Activated CD4-positive, alpha-beta T cell treated with anti-CD3 and anti-CD28 coated beads, Interleukin-2, amount 10 ng/mL, durations not matched to agents 7 days and 5 days (primary cell): ENCODE measurements around the gene NIFK. TPM values are rescaled to one million over a fixed set of nuclear protein-coding genes. Genes with fewer than 3 reads are reported as not detected.

ENCODE experiments used
- CTCF ChIA-PET: fragments of 350-600 bp; sonication (Branson Sonifier 250); formaldehyde crosslinking; loops from one replicate; lab custom pipeline; 2021; ENCODE audit warnings: antibody characterized with exemption; lab: Charles Lee
- POLR2A ChIA-PET: fragments of 350-600 bp; sonication (Branson Sonifier 250); formaldehyde crosslinking; loops from one replicate; lab custom pipeline; 2021; ENCODE audit warnings: antibody characterized with exemption; lab: Charles Lee
- DNase-seq: peaks from one replicate; pipeline ENCODE4 v3.0.0-alpha.2; 2020
- H3K27ac Mint-ChIP-seq: one replicate; pipeline ENCODE4 v1.8.0; 2021; ENCODE audit warnings: mild to moderate bottlenecking, moderate library complexity, mixed read lengths
- H3K27me3 Mint-ChIP-seq: one replicate; pipeline ENCODE4 v1.8.0; 2021; ENCODE audit warnings: mixed read lengths
- H3K36me3 Mint-ChIP-seq: one replicate; pipeline ENCODE4 v1.8.0; 2021; ENCODE audit warnings: low read depth, mixed read lengths
- H3K4me1 Mint-ChIP-seq: one replicate; pipeline ENCODE4 v1.8.0; 2021; ENCODE audit warnings: mixed read lengths
- H3K4me3 Mint-ChIP-seq: one replicate; pipeline ENCODE4 v1.8.0; 2021; ENCODE audit warnings: mild to moderate bottlenecking, moderate library complexity, mixed read lengths
- H3K9me3 Mint-ChIP-seq: one replicate; pipeline ENCODE4 v1.8.0; 2021; ENCODE audit warnings: mixed read lengths
- total RNA-seq, 2 experiments: library from RNA; stranded (reverse); gene quantifications; one replicate each; pipeline ENCODE4 v1.2.3, GENCODE V29; 2021

Gene NIFK
- total RNA-seq = 10 to 100 TPM; 68.2 to 90.2 TPM

GRCh38 chr2:121736462-121737336 is at the start of gene NIFK:
NIFK (minus strand) TSS chr2:121736875; CDS start chr2:121736850, 25 bp downstream.
- Mint-ChIP-seq H3K4me1 (peaks cover 38% of the 10 kb centered on the region), H3K27ac (peak within 1 kb of the TSS; percentile 98), H3K36me3 (peaks cover 23% of the 10 kb centered on the region), H3K9me3 (no peaks in the 10 kb centered on the region), H3K4me3 (peak within 1 kb of the TSS; percentile 99), H3K27me3 (no peaks in the 10 kb centered on the region)
- peak; percentile 100 for DNase-seq
- ChIA-PET CTCF (interaction anchor here (0.9 to 2.0 kb wide), 6 partner anchors 12 to 206 kb away, joined by 3 to 6 read pairs (median 4); partner anchors contain the start of genes RNU4ATAC and TSN), POLR2A (interaction anchor here (0.7 to 1.2 kb wide), 2 partner anchors 20 to 206 kb away, joined by 4 to 7 read pairs; partner anchors contain the start of gene RNU4ATAC)

DNA sequence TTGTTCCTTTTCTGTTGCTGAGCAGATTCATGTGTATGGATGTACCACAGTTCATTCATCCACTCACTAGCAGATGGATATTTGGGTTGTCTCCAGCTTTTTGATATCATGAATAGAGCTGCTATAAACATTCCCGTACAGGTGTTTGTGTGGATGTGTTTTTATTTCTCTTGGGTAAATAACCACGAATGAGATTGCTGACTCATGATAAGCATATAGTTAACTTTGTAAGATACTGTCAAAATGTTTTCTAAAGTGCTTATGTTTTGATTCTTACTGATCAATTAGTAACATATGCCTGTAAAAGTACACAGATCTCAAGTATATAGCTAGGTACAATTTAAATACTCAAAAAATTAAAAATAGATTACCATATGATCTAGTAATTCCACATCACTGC is 46.5 kb upstream of the NIFK start:
- Mint-ChIP-seq H3K36me3 (no peaks in the 10 kb centered on the region), H3K27me3 (peaks cover 14% of the 10 kb centered on the region), H3K4me3 (no peak overlapping the region), H3K4me1 (no peaks in the 10 kb centered on the region), H3K9me3 (no peaks in the 10 kb centered on the region), H3K27ac (no peak overlapping the region)
- ChIA-PET POLR2A (no interaction called here), CTCF (no interaction called here)
- DNase-seq = no peak

DNA sequence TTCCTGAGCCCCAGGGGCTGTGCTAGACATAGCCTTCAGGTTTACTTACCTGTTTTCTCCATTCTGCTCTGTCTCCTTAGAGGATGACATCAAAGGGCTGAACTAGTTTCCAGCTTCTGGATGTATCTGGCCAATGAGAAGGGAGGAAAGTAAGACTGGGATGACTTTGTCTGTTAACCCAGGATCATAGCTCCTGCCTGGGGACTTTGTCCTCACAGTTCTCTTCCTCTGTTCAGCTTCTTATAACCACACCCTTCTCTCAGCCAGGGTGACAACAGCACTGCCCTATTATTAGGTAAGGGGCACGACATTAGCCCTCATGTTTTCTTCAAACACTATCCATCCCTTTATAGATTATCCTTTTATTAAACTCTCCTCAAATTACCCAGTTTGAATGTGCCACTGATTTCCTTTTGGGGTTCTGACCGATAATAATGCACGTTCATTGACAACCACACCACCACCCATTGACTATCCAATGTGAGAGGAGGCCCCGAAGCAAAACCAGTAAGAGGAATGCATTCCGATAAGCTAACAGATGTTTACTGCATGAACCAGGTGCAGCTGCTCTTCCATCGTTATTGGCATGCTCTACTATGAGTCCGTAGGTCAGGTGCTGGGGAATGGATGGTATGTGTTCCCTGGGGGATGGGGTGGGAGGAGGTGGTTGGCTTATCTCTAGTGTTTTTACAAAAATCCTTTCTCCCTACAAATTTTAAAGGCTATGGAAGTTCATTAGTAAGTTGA is 42.2 kb upstream of the NIFK start:
- Mint-ChIP-seq H3K27me3 (peaks cover 6% of the 10 kb centered on the region), H3K36me3 (no peaks in the 10 kb centered on the region), H3K27ac (no peak overlapping the region), H3K9me3 (no peaks in the 10 kb centered on the region), H3K4me1 (no peaks in the 10 kb centered on the region), H3K4me3 (no peak overlapping the region)
- no peak for DNase-seq
- CTCF ChIA-PET = no interaction called here
- POLR2A ChIA-PET = no interaction called here

DNA sequence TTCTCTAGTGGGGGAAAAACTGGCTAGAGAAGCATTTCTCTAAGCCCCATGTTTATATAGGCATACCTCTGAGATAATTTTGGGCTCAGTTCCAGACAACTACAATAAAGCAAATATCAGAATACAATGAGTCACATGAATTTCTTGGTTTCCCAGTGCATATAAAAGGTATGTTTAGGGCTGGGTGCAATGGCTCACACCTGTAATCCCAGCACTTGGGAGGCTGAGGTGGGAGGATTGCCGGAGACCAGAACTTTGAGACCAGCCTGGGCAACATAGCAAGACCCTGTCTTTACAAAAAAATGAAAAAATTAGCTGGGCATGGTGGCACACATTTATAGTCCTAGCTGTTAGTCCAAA is 41.0 kb upstream of the NIFK start:
- DNase-seq = no peak
- H3K27me3 Mint-ChIP-seq = peaks cover 2% of the 10 kb centered on the region
- no peaks in the 10 kb centered on the region for H3K36me3 Mint-ChIP-seq
- H3K4me1 Mint-ChIP-seq = no peaks in the 10 kb centered on the region
- ChIA-PET POLR2A (no interaction called here), CTCF (no interaction called here)
- no peaks in the 10 kb centered on the region for H3K9me3 Mint-ChIP-seq
- H3K27ac Mint-ChIP-seq = no peak overlapping the region
- no peak overlapping the region for H3K4me3 Mint-ChIP-seq

DNA sequence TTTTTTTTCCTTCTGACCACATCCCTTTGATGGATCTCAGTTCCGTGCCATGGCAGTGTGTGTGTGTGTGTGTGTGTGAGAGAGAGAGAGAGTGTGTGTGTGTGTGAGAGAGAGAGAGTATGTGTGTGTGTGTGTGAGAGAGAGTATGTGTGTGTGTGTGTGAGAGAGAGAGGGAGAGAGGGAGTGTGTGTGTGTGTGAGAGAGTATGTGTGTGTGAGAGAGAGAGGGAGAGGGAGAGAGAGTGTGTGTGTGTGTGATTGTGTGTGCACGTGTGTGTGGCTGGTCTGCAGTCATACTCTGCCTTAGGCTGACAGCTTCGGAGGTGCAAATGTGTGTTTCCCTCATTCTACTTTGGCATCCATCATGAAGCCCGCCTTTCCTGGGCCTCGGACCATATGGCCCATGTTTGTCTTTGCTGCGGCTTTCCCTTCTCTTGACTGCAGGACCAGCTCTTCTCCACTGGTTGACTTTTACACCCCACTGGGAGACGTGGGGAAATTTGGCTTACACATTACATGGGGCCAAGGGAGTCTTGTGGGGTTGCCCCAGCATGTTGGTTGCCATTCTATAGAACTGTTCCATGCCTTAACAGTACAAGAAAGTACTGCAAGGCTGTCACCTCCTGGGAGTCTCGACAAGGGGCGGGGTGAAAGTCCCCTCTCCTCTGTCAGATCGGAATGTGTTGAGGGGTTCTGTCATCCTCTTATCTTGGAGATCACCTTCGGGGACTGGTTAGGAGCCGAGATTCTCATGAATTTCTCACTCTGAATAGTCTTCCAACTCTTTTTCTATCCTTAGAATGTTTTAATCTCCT is 40.4 kb upstream of the NIFK start:
- no peak overlapping the region for H3K4me3 Mint-ChIP-seq
- no peak for DNase-seq
- no peak overlapping the region for H3K27ac Mint-ChIP-seq
- H3K4me1 Mint-ChIP-seq = no peaks in the 10 kb centered on the region
- peaks cover under 1% of the 10 kb centered on the region for H3K27me3 Mint-ChIP-seq
- POLR2A ChIA-PET = no interaction called here
- H3K9me3 Mint-ChIP-seq = no peaks in the 10 kb centered on the region
- CTCF ChIA-PET = no interaction called here
- H3K36me3 Mint-ChIP-seq = no peaks in the 10 kb centered on the region

DNA sequence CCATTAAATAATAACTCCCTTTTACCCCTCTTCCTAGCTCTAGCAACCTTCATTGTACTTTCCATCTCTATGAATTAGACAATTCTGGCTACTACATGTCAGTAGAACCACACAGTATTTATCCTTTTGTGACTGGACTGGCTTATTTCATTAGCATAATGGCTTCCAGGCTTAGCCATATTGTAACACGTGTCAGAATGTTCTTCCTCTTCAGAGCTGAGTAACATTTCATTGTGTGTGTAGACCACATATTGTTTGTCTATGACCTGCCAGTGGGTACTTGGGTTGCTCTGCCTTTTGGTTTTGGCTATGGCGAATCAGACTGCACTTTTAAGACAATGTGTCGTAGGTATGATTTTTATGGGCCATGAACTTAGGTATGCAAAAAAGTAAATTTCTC is 39.7 kb upstream of the NIFK start:
- DNase-seq = no peak
- H3K4me3 Mint-ChIP-seq = no peak overlapping the region
- ChIA-PET CTCF (no interaction called here), POLR2A (no interaction called here)
- H3K4me1 Mint-ChIP-seq = no peaks in the 10 kb centered on the region
- no peaks in the 10 kb centered on the region for H3K27me3 Mint-ChIP-seq
- no peaks in the 10 kb centered on the region for H3K36me3 Mint-ChIP-seq
- no peak overlapping the region for H3K27ac Mint-ChIP-seq
- H3K9me3 Mint-ChIP-seq = no peaks in the 10 kb centered on the region

DNA sequence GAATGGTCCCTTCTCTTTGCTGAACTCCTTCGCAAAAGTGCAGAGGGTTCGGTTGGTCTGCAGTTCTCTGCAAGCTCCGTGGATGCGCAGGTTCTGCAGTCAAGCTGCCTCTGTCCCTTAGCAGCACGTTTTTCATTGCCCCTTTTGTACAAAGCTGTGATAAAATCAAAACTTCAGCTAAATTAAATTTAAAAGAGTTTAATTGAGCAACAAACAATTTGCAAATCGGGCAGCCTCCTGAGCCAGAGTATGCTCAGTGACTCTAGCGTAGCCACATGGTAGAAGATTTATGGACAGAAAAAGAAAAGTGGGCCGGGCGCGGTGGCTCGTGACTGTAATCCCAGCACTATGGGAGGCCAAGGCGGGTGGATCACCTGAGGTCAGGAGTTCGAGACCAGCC is 37.6 kb upstream of the NIFK start:
- ChIA-PET CTCF (no interaction called here), POLR2A (no interaction called here)
- Mint-ChIP-seq H3K9me3 (no peaks in the 10 kb centered on the region), H3K4me1 (no peaks in the 10 kb centered on the region), H3K27ac (no peak overlapping the region), H3K4me3 (no peak overlapping the region), H3K27me3 (no peaks in the 10 kb centered on the region), H3K36me3 (peaks cover 5% of the 10 kb centered on the region)
- DNase-seq = no peak

- no peak overlapping the region for H3K27ac Mint-ChIP-seq
- no peaks in the 10 kb centered on the region for H3K27me3 Mint-ChIP-seq
- H3K4me1 Mint-ChIP-seq = no peaks in the 10 kb centered on the region
- H3K9me3 Mint-ChIP-seq = no peaks in the 10 kb centered on the region
- ChIA-PET CTCF (interaction anchor here (0.7 to 1.0 kb wide), 2 partner anchors 37 to 416 kb away, joined by 3 to 4 read pairs; no protein-coding TSS in a partner anchor), POLR2A (no interaction called here)
- H3K4me3 Mint-ChIP-seq = no peak overlapping the region
- DNase-seq = no peak
- peaks cover 18% of the 10 kb centered on the region for H3K36me3 Mint-ChIP-seq
Observed at GRCh38 chr2:121771976-121772742, 35.5 kb upstream of the NIFK start.

DNA sequence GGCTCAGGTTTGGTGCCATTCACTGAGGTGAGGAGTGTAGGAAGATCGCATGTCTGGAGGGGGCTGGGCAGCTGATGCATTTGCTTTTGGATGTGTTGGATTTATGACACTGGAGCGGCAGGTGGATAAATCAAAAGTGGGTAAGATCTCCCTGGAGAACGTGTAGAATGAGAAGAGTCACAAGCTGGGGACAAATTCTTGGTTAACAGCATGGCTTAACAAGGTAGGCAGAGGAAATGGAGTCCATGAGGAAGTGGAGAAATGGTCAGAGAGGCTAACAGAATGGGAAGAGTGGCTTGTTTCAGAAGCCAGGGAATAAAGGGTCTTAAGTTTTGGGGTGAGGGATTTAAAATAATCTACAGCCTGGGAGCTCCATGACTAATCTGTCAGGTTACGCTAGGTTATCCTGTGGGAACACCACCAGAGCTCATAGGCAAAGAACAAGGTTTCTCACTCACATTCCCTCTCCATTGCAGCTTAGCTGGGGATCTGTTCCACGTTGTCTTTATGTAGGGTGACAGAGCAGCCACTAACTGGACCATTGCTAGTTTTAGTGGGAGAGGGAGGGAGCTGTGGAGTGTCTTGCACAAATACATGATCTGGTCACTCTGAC is 31.6 kb upstream of the NIFK start:
- CTCF ChIA-PET = interaction anchor here (0.6 kb wide), 1 partner anchor 85 kb away, joined by 4 read pairs; no protein-coding TSS in a partner anchor
- Mint-ChIP-seq H3K4me3 (no peak overlapping the region), H3K27ac (no peak overlapping the region), H3K9me3 (no peaks in the 10 kb centered on the region), H3K4me1 (no peaks in the 10 kb centered on the region), H3K36me3 (peaks cover 40% of the 10 kb centered on the region), H3K27me3 (no peaks in the 10 kb centered on the region)
- no peak for DNase-seq
- POLR2A ChIA-PET = no interaction called here

GRCh38 chr2:121766624-121767023 is 29.9 kb upstream of the NIFK start:
- Mint-ChIP-seq H3K4me3 (no peak overlapping the region), H3K4me1 (no peaks in the 10 kb centered on the region), H3K36me3 (peaks cover 46% of the 10 kb centered on the region), H3K9me3 (no peaks in the 10 kb centered on the region), H3K27ac (no peak overlapping the region), H3K27me3 (no peaks in the 10 kb centered on the region)
- CTCF ChIA-PET = no interaction called here
- POLR2A ChIA-PET = interaction anchor here (0.7 kb wide), 1 partner anchor 154 kb away, joined by 4 read pairs; no protein-coding TSS in a partner anchor
- DNase-seq = no peak

DNA sequence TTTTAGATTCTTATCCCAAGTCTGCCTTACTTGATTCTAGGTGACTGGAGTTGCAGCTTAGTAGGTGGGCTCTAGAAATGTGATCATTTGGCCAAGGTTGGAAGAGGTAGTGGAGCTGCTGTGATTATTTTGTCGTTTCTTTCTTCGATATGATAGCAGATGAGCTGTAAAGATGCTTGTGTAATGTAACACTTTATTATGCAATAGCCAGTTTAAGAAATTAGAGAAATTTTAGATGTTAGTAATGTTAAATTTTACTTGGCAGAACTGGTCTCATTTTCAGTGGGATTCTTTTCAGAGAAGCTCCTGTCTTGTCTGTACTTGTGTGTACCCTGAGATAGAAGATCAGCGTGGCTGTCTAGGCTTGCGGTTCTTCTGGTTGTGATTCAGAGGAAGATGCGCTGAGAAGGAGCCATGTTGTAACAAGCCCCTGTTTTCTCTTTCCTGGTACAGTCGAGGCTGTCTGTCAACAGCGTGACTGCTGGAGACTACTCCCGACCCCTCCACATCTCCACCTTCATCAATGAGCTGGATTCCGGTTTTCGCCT is 28.1 kb upstream of the NIFK start:
- H3K36me3 Mint-ChIP-seq = peaks cover 44% of the 10 kb centered on the region
- POLR2A ChIA-PET = no interaction called here
- no peak overlapping the region for H3K4me3 Mint-ChIP-seq
- no peak for DNase-seq
- H3K4me1 Mint-ChIP-seq = no peaks in the 10 kb centered on the region
- no peaks in the 10 kb centered on the region for H3K27me3 Mint-ChIP-seq
- no peak overlapping the region for H3K27ac Mint-ChIP-seq
- CTCF ChIA-PET = interaction anchor here (0.7 kb wide), 1 partner anchor 46 kb away, joined by 4 read pairs; no protein-coding TSS in a partner anchor
- no peaks in the 10 kb centered on the region for H3K9me3 Mint-ChIP-seq
